NCI-H510A (cell line): ENCODE data around the gene NDUFS7.
"Not testable (repeated sequence)": the region's sequence is repeated elsewhere in the genome, so short reads cannot be mapped to it uniquely, and the experiment has no call there.

Experiments
- DNase-seq: peaks from one replicate; lab custom pipeline; 2025; lab: John Stamatoyannopoulos, UW

Gene NDUFS7

DNA sequence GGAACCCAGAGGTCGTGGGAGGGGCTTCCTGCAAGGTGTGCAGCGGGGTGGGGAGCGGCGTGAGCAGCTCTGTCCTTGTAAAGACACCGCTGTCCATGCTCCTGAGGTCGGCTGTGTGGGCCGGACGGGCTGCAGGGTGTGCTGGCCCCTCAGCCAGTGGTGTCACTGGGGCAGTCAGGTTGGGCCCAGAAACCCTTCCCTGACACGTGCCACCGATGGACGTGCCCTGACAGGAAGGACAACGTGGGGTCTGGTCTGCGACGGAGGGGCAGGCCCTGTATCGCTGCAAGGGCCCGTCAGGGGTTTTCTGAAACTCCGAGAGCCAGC, 50.3 kb downstream of the NDUFS7 start:
- no peak for DNase-seq

DNA sequence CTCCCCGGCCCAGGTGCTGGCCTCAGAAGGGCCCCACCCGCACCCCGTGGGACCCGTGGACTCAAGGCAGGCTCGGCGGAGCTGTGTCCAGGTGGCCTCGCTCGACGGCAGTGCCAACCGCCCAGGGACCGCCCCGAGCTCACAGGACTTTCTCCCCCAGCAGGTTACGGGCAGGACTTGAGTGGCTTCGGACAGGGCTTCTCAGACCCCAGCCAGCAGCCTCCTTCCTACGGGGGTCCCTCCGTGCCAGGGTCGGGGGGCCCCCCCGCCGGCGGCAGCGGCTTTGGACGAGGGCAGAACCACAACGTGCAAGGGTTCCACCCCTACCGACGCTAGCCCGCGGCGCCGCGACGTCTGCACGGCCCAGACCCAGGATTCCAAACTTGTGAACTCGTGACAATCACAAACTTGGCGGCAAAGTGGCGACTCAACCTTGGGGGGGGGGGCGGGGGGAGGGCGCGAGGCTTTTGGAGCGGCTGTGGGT, 50.9 kb downstream of the NDUFS7 start:
- no peak for DNase-seq

DNA sequence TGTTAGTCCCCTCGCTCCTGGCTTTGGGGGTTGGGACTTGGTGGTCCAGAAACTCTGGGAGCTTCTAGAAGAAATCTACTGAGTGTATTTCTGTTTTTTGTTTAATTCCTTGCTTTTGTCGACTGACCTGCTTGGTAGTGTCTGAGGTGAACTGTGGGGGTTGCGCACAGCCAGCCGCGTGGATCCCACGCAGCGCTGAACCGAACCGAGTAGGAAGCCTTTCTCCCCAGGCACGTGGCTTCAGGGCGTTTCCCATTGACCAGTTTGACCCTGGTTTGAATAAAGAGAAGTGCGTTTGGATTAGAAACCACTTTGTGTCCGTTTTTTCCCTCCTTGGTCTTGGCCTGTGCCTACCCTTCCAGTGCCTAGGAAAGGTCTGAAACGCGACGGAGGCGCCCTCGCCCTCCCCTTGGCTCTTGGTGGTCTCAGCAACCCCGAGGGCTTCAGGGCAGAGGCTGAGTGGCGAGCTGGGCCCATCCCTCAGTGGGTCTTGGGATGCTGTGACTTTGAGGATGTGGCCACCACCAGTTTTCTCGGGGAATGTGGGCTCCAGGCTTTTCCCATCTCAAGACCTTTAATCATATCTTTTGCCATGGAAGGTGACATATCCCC, 51.8 kb downstream of the NDUFS7 start:
- no peak for DNase-seq

GRCh38 chr19:1437609-1438008, 53.9 kb downstream of the NDUFS7 start:
- no peak for DNase-seq

DNA sequence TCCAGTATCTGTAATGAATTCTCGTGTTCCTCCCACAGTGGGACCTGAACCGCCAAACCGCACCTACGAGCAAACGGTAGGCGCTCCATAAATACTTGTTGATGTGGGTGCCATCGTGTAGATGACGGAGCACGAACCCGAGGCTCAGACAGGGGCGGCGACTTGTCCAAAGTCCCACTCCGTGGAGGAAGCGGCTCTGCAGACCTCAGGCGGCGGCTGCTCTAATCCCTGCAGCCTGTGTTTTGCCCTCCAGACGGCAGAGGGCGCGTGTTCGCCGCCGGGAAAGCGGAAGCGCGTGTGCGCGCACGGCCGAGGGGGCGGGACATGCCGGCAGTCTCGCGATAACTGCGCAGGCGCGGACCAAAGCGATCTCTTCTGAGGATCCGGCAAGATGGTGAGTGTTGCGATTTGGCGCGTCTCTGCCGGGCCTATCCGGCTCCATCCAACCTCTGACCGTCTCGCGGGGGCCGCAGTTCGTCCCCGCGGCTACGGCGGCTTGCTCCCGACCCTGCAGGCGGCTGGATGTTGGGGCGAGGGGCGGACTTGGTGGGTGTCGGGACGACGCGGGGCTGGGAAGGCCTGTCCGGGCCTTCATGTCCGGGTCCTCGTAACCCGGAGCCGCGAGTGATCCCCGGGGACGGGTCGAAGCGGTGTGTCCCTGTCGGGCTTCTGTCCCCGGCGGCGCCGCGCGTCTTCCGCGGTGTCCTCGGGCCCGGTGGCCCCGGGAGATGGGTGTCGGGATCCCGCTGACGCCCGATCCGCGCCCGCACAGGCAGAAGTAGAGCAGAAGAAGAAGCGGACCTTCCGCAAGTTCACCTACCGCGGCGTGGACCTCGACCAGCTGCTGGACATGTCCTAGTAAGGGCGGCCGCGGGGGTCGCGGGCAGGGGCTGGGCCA, 54.6 kb downstream of the NDUFS7 start, which contains the start of gene RPS15:
Gene RPS15, plus strand, starts transcription at position 362 of the 898 bp plus-strand sequence. Its CDS starts 30 bp downstream, at position 392.
- DNase-seq = peak; percentile 70

GRCh38 chr19:1438933-1439354, 55.2 kb downstream of the NDUFS7 start:
- no peak for DNase-seq

DNA sequence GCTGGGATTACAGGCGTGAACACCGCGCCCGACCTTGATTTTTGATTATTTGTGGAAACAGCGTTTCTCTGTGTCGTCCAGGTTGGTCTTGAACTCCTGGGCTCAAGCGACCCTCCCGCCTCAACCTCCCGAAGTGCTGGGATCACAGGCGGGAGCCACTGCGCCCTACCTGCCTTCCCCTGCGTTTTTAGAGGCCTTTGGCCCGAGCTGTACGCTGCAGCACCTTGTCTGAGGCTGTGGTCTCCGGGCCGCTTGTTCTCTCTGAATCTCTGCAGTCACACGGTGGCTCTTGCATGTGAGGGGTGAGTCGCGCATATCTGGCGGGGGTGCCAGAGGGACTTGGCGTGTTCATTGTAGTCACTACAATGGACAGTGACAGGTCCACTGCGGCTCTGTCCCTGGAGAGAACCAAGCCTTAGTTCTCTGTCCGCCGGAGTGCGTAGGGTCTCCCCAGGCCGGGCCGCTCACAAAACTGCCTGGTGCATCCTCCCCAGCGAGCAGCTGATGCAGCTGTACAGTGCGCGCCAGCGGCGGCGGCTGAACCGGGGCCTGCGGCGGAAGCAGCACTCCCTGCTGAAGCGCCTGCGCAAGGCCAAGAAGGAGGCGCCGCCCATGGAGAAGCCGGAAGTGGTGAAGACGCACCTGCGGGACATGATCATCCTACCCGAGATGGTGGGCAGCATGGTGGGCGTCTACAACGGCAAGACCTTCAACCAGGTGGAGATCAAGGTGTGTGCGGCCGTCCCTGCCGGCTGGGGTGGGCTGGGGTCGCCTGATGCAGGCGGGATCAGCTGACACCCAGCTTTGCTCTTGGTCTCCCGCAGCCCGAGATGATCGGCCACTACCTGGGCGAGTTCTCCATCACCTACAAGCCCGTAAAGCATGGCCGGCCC, 56.1 kb downstream of the NDUFS7 start:
- not testable (repeated sequence) for DNase-seq

GRCh38 chr19:1440418-1440801, 56.7 kb downstream of the NDUFS7 start:
- DNase-seq = no peak

- DNase-seq = no peak
These were observed 57.3 kb downstream of the NDUFS7 start for GRCh38 chr19:1441022-1441426.

GRCh38 chr19:1441677-1442438, 58.2 kb downstream of the NDUFS7 start:
- no peak for DNase-seq
